ENCODE data around the gene GUCY2D. TPM values are rescaled to one million over a fixed set of nuclear protein-coding genes. Genes with fewer than 3 reads are reported as not detected.

GUCY2D gene
- polyA plus RNA-seq, 1 donor from 2014 or later, result 0.07 TPM

GRCh38 chr17:7988750-7989178, 13.7 kb upstream of the GUCY2D start:
- no peak overlapping the region for H3K27ac ChIP-seq (ENCODE audit: low read length)

More at GRCh38 chr17:7988750-7989178, 13.7 kb upstream of the GUCY2D start:
- H3F3A ChIP-seq (ENCODE audit: insufficient read depth, low read length, poor library complexity, severe bottlenecking), result no peaks in the 10 kb centered on the region
- no peaks in the 10 kb centered on the region for H3K9me3 ChIP-seq (ENCODE audit: low read length)
- H3K9me2 ChIP-seq (ENCODE audit: insufficient read depth, low read length), result no peaks in the 10 kb centered on the region
- TF ChIP-seq RAD21 (conservative IDR thresholded peaks at IDR 0.05), result peak; percentile 83
- no peak for TF ChIP-seq REST (IDR thresholded peaks at IDR 0.05; ENCODE audit: borderline replicate concordance)
- no peak for TF ChIP-seq EZH2 (IDR thresholded peaks at IDR 0.05; ENCODE audit: borderline replicate concordance, insufficient read depth, low read length, poor library complexity, severe bottlenecking)
- no peak for TF ChIP-seq POLR2AphosphoS5 (IDR thresholded peaks at IDR 0.05)
- TF ChIP-seq EP300 (conservative IDR thresholded peaks at IDR 0.05; ENCODE audit: poor library complexity, severe bottlenecking), result no peak
- peak; percentile 87 for TF ChIP-seq CTCF (IDR thresholded peaks at IDR 0.05; ENCODE audit: poor library complexity, severe bottlenecking)
- peak; percentile 86 for TF ChIP-seq SMC3 (conservative IDR thresholded peaks at IDR 0.05; ENCODE audit: poor library complexity)
- TF ChIP-seq MXI1 (conservative IDR thresholded peaks at IDR 0.05; ENCODE audit: poor library complexity, severe bottlenecking), result no peak
- TF ChIP-seq TAF1 (IDR thresholded peaks at IDR 0.05; ENCODE audit: low read depth), result no peak
- H4K20me1 ChIP-seq (ENCODE audit: insufficient read depth), result no peaks in the 10 kb centered on the region
- H3K79me2 ChIP-seq (replicated peaks; ENCODE audit: insufficient read depth, low read length), result no peaks in the 10 kb centered on the region
- H3K36me3 ChIP-seq (ENCODE audit: insufficient read depth, low read length), result no peaks in the 10 kb centered on the region
- H3K4me2 ChIP-seq (ENCODE audit: low read length), result no peak overlapping the region
- H2AFZ ChIP-seq (ENCODE audit: low read depth, low read length), result no peak overlapping the region
- H3K27me3 ChIP-seq (ENCODE audit: insufficient read depth, low read depth, low read length), result no peaks in the 10 kb centered on the region
- no peak overlapping the region for H3K4me3 ChIP-seq (ENCODE audit: low read length)
- no peak overlapping the region for H3K9ac ChIP-seq (ENCODE audit: low read length)

Measured in neural cell (in vitro differentiated cells).